ENCODE results near the gene RTBDN. TPM values are rescaled to one million over a fixed set of nuclear protein-coding genes. Genes with fewer than 3 reads are reported as not detected.

The RTBDN gene
- total and polyA plus RNA-seq, 2 experiments from 2014 or later: 4.1 to 4.6 TPM

DNA sequence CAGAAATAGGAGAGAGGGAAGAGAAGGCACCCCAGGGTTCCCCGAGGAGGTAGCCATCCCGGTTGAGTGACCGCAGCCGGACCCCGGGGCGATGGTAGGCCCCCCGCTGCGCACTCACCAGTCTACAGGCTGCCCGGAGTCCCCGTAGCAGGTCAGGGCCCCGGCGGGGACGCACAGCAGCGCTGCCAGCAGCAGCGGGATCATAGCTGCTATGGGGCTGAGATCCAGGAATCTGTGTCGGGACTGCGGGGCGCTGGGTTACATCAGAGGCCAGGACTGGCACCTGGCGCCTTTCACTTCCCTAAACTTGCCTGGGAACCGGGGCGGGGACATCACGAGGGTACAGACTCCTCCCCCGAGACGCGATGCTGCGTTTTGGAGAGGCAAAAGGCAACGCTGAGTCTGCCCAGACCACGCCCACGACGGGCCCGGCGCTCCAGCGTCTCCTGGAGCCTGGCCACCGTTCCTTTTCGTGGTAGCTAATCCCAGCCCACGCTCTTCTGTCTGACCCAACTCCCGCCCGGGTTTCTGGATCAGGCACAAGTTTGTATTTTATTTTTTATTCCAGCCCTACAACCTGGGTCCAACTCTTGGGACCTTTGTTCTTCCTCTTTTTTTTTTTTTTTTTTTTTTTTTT lies 46.9 kb upstream of the RTBDN start, which contains the start of gene DNASE2:
TSS of gene DNASE2 (minus strand) at position 278 of the 637 bp plus-strand sequence. CDS start at position 204, 74 bp downstream.
- Histone ChIP-seq H3K4me2 (peak within 1 kb of the TSS; percentile 94), H3K9me2 (ENCODE audit: insufficient read depth) (no peaks in the 10 kb centered on the region; the same call in 1 of the 2 replicates), H2AFZ (peak within 1 kb of the TSS; percentile 99), H3K4me3 (peak within 1 kb of the TSS; percentile 91), H3K27ac (ENCODE audit: low read depth) (peak within 1 kb of the TSS; percentile 79; the same call in 1 of the 2 replicates), H3K36me3 (ENCODE audit: insufficient read depth) (no peaks in the 10 kb centered on the region), H4K20me1 (replicated peaks; ENCODE audit: insufficient read depth) (no peaks in the 10 kb centered on the region), H3K4me1 (ENCODE audit: insufficient read depth) (peaks cover 3% of the 10 kb centered on the region; the same call in 1 of the 2 replicates), H3K27me3 (ENCODE audit: insufficient read depth) (peaks cover 11% of the 10 kb centered on the region), H3K79me2 (replicated peaks; ENCODE audit: insufficient read depth) (no peaks in the 10 kb centered on the region), H3F3A (replicated peaks; ENCODE audit: low read depth) (peaks cover 26% of the 10 kb centered on the region)
- TF ChIP-seq, protein P1, sequence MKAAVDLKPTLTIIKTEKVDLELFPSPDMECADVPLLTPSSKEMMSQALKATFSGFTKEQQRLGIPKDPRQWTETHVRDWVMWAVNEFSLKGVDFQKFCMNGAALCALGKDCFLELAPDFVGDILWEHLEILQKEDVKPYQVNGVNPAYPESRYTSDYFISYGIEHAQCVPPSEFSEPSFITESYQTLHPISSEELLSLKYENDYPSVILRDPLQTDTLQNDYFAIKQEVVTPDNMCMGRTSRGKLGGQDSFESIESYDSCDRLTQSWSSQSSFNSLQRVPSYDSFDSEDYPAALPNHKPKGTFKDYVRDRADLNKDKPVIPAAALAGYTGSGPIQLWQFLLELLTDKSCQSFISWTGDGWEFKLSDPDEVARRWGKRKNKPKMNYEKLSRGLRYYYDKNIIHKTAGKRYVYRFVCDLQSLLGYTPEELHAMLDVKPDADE (IDR thresholded peaks at IDR 0.05): peak; percentile 30; the same call in 1 of the 2 replicates
- TF ChIP-seq EZH2phosphoT487 (IDR thresholded peaks at IDR 0.05; ENCODE audit: unreplicated experiment) (no peak), POLR2AphosphoS5 (IDR thresholded peaks at IDR 0.05; ENCODE audit: low read depth) (peak; percentile 87)
- H3K27ac Mint-ChIP-seq: peak within 1 kb of the TSS; percentile 95
- peaks cover 26% of the 10 kb centered on the region for H3K36me3 Mint-ChIP-seq (ENCODE audit: low read depth)
- peaks cover 11% of the 10 kb centered on the region for H3K4me1 Mint-ChIP-seq
- peak within 1 kb of the TSS; percentile 90 for H3K4me3 Mint-ChIP-seq
- ATAC-seq: peak; percentile 60
- peaks cover 20% of the 10 kb centered on the region for H3K9me3 Mint-ChIP-seq
- peak; percentile 99 for DNase-seq (ENCODE audit: low spot score)
- peaks cover 20% of the 10 kb centered on the region for H3K27me3 Mint-ChIP-seq (ENCODE audit: insufficient read depth, low read depth, poor library complexity)

DNA sequence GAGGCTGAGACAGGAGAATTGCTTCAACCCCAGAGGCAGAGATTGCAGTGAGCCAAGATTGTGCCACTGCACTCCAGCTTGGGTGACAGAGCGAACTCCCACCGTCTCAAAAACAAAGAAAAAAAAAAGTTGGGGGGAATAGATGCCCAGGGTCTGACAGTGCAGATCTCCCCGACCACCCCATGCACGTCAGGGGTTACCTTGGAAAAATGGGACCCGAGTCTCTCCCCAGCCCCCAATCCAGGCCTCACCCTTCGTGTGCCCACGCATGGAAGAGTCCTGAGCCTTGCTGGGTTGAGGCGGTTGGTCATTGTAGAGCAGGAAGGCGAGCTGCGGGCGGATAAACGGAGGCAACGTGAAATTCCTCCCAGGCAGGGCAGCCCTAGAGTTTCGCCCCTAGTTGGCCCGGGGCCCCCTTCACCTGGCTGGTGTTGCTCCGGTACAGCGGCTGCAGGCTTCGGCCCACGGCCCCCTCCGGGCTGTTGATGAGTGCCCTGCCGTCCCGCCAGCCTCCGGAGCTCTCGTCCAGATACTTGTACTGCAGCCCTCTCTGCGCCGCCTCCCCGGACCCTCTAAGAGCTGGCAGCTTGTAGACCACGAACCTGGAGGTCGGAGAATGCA lies 46.3 kb upstream of the RTBDN start:
- H3K4me1 ChIP-seq (ENCODE audit: insufficient read depth): peaks cover 3% of the 10 kb centered on the region; the same call in 1 of the 2 replicates
- peak overlapping the region; percentile 59; the same call in 1 of the 2 replicates for H3K27ac ChIP-seq (ENCODE audit: low read depth)
- TF ChIP-seq ZNF331 (CRISPR knock-in tag; IDR thresholded peaks at IDR 0.05; ENCODE audit: low read depth) (no peak), STAT1 (IDR thresholded peaks at IDR 0.05; ENCODE audit: unreplicated experiment) (no peak), CREB1 (CRISPR knock-in tag; IDR thresholded peaks at IDR 0.05; ENCODE audit: low read depth) (no peak), NANOG (IDR thresholded peaks at IDR 0.05; ENCODE audit: borderline replicate concordance) (no peak), POLR2AphosphoS5 (IDR thresholded peaks at IDR 0.05; ENCODE audit: low read depth) (no peak), ZNF114 (CRISPR knock-in tag; IDR thresholded peaks at IDR 0.05) (no peak), EZH2 (IDR thresholded peaks at IDR 0.05; ENCODE audit: low read depth, unreplicated experiment) (no peak)
- TF ChIP-seq, protein P2, sequence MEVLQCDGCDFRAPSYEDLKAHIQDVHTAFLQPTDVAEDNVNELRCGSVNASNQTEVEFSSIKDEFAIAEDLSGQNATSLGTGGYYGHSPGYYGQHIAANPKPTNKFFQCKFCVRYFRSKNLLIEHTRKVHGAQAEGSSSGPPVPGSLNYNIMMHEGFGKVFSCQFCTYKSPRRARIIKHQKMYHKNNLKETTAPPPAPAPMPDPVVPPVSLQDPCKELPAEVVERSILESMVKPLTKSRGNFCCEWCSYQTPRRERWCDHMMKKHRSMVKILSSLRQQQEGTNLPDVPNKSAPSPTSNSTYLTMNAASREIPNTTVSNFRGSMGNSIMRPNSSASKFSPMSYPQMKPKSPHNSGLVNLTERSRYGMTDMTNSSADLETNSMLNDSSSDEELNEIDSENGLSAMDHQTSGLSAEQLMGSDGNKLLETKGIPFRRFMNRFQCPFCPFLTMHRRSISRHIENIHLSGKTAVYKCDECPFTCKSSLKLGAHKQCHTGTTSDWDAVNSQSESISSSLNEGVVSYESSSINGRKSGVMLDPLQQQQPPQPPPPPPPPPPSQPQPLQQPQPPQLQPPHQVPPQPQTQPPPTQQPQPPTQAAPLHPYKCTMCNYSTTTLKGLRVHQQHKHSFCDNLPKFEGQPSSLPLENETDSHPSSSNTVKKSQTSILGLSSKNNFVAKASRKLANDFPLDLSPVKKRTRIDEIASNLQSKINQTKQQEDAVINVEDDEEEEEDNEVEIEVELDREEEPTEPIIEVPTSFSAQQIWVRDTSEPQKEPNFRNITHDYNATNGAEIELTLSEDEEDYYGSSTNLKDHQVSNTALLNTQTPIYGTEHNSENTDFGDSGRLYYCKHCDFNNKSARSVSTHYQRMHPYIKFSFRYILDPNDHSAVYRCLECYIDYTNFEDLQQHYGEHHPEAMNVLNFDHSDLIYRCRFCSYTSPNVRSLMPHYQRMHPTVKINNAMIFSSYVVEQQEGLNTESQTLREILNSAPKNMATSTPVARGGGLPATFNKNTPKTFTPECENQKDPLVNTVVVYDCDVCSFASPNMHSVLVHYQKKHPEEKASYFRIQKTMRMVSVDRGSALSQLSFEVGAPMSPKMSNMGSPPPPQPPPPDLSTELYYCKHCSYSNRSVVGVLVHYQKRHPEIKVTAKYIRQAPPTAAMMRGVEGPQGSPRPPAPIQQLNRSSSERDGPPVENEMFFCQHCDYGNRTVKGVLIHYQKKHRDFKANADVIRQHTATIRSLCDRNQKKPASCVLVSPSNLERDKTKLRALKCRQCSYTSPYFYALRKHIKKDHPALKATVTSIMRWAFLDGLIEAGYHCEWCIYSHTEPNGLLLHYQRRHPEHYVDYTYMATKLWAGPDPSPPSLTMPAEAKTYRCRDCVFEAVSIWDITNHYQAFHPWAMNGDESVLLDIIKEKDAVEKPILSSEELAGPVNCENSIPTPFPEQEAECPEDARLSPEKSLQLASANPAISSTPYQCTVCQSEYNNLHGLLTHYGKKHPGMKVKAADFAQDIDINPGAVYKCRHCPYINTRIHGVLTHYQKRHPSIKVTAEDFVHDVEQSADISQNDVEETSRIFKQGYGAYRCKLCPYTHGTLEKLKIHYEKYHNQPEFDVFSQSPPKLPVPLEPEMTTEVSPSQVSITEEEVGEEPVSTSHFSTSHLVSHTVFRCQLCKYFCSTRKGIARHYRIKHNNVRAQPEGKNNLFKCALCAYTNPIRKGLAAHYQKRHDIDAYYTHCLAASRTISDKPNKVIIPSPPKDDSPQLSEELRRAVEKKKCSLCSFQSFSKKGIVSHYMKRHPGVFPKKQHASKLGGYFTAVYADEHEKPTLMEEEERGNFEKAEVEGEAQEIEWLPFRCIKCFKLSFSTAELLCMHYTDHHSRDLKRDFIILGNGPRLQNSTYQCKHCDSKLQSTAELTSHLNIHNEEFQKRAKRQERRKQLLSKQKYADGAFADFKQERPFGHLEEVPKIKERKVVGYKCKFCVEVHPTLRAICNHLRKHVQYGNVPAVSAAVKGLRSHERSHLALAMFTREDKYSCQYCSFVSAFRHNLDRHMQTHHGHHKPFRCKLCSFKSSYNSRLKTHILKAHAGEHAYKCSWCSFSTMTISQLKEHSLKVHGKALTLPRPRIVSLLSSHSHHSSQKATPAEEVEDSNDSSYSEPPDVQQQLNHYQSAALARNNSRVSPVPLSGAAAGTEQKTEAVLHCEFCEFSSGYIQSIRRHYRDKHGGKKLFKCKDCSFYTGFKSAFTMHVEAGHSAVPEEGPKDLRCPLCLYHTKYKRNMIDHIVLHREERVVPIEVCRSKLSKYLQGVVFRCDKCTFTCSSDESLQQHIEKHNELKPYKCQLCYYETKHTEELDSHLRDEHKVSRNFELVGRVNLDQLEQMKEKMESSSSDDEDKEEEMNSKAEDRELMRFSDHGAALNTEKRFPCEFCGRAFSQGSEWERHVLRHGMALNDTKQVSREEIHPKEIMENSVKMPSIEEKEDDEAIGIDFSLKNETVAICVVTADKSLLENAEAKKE (CRISPR knock-in tag; IDR thresholded peaks at IDR 0.05): no peak
- TF ChIP-seq, protein P3, sequence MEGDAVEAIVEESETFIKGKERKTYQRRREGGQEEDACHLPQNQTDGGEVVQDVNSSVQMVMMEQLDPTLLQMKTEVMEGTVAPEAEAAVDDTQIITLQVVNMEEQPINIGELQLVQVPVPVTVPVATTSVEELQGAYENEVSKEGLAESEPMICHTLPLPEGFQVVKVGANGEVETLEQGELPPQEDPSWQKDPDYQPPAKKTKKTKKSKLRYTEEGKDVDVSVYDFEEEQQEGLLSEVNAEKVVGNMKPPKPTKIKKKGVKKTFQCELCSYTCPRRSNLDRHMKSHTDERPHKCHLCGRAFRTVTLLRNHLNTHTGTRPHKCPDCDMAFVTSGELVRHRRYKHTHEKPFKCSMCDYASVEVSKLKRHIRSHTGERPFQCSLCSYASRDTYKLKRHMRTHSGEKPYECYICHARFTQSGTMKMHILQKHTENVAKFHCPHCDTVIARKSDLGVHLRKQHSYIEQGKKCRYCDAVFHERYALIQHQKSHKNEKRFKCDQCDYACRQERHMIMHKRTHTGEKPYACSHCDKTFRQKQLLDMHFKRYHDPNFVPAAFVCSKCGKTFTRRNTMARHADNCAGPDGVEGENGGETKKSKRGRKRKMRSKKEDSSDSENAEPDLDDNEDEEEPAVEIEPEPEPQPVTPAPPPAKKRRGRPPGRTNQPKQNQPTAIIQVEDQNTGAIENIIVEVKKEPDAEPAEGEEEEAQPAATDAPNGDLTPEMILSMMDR (conservative IDR thresholded peaks at IDR 0.05; ENCODE audit: low read depth in 2 of 2): no peak

More for the DNA sequence above, 46.3 kb upstream of the RTBDN start:
- H3K4me2 ChIP-seq: peak overlapping the region; percentile 94
- ATAC-seq (peak; percentile 19), DNase-seq (ENCODE audit: low spot score) (peak; percentile 57)
- Mint-ChIP-seq H3K4me3 (peak overlapping the region; percentile 90), H3K36me3 (ENCODE audit: low read depth) (peaks cover 26% of the 10 kb centered on the region), H3K4me1 (peaks cover 9% of the 10 kb centered on the region; the same call in 1 of the 3 replicates), H3K27me3 (ENCODE audit: insufficient read depth, low read depth, poor library complexity) (peaks cover 19% of the 10 kb centered on the region), H3K27ac (peak overlapping the region; percentile 86), H3K9me3 (peaks cover 19% of the 10 kb centered on the region)
- peaks cover 25% of the 10 kb centered on the region for H3F3A ChIP-seq (replicated peaks; ENCODE audit: low read depth)
- H3K36me3 ChIP-seq (ENCODE audit: insufficient read depth): no peaks in the 10 kb centered on the region
- H3K79me2 ChIP-seq (replicated peaks; ENCODE audit: insufficient read depth): no peaks in the 10 kb centered on the region
- H3K4me3 ChIP-seq: peak overlapping the region; percentile 91
- H2AFZ ChIP-seq: peak overlapping the region; percentile 99
- H4K20me1 ChIP-seq (replicated peaks; ENCODE audit: insufficient read depth): no peaks in the 10 kb centered on the region
- H3K9me2 ChIP-seq (ENCODE audit: insufficient read depth): no peaks in the 10 kb centered on the region; the same call in 1 of the 2 replicates
- peaks cover 10% of the 10 kb centered on the region for H3K27me3 ChIP-seq (ENCODE audit: insufficient read depth)

Measured in GM23338 (cell line).